HepG2 (cell line): ENCODE results near the gene THSD8.

Source experiments
- MAFK ChIP-seq, 2 experiments: IDR thresholded peaks in 1 of 2; conservative IDR thresholded peaks in 1 of 2; 2 replicates each; pipeline ENCODE4 v1.6.1; 2011; ENCODE audit warnings: improper control_type of control experiment in 2 of 2, low read length in 2 of 2
- MXI1 ChIP-seq: IDR thresholded peaks from 3 replicates; pipeline ENCODE4 v1.6.1; 2012; ENCODE audit warnings: low read depth, low read length, inconsistent platforms, borderline replicate concordance
- SRY ChIP-seq: sonication (generic); formaldehyde crosslinking; IDR thresholded peaks from 2 replicates; pipeline ENCODE4 v1.8.0; 2022; ENCODE audit warnings: mild to moderate bottlenecking, missing genetic modification reagents

- no peak for TF ChIP-seq SRY
- no peak for TF ChIP-seq MAFK (conservative IDR thresholded peaks at IDR 0.05 in 1 of 2, IDR thresholded peaks at IDR 0.05 in 1 of 2; ENCODE audit: low read length in 2 of 2)
- no peak for TF ChIP-seq MXI1
These were observed 38.8 kb upstream of the THSD8 start for GRCh38 chr19:12763100-12763499.
